IMR-90 (cell line): Measurements from ENCODE around the gene TMEM143. TPM values are rescaled to one million over a fixed set of nuclear protein-coding genes. Genes with fewer than 3 reads are reported as not detected.

Experiments
- ATAC-seq: fragments of 200-7000 bp; cut with Tn5 transposase; 2 replicates; pipeline ENCODE4 v1.9.1; 2020; ENCODE audit warnings: low read depth, mild to moderate bottlenecking, moderate library complexity
- BruUV-seq: library from RNA; stranded (reverse); fragments of 400-500 nt; replicated peaks from 2 replicates; lab custom pipeline; 2021; lab: Mats Ljungman, UMichigan
- CTCF ChIA-PET: fragments of 300-600 bp; formaldehyde crosslinking; extraction: SDS; loops from one replicate; lab custom pipeline; 2021; ENCODE audit warnings: antibody characterized with exemption; lab: Yijun Ruan, JAX
- POLR2A ChIA-PET: fragments of 300-600 bp; sonication (Branson Sonifier 250); formaldehyde crosslinking; loops from one replicate; lab custom pipeline; 2022; ENCODE audit warnings: antibody characterized with exemption; ENCODE audit not compliant: unreplicated experiment; lab: Charles Lee
- DNase-seq: peaks from one replicate; pipeline ENCODE4 v3.0.0; 2013
- H2AFZ ChIP-seq: replicated peaks from 2 replicates; pipeline ENCODE3; 2013; ENCODE audit warnings: low read length, mild to moderate bottlenecking; ENCODE audit not compliant: poor library complexity
- H2AK5ac ChIP-seq: 2 replicates; pipeline ENCODE4 v1.6.1; 2013; ENCODE audit warnings: low read depth, low read length, inconsistent platforms
- H2AK9ac ChIP-seq: replicated peaks from 2 replicates; pipeline ENCODE3; 2013; ENCODE audit warnings: mild to moderate bottlenecking, low read depth, low read length, moderate library complexity; ENCODE audit not compliant: poor library complexity
- H2BK120ac ChIP-seq: 2 replicates; pipeline ENCODE4 v1.6.1; 2013; ENCODE audit warnings: low read depth, low read length, inconsistent platforms
- H2BK15ac ChIP-seq: 3 replicates; pipeline ENCODE4 v1.6.1; 2013; ENCODE audit warnings: low read depth, low read length, inconsistent platforms
- H2BK20ac ChIP-seq: 2 replicates; pipeline ENCODE4 v1.6.1; 2013; ENCODE audit warnings: low read depth, mild to moderate bottlenecking, inconsistent platforms, low read length, moderate library complexity
- H2BK5ac ChIP-seq: 2 replicates; pipeline ENCODE4 v1.6.1; 2013; ENCODE audit warnings: mild to moderate bottlenecking, low read depth, low read length, inconsistent platforms; ENCODE audit not compliant: poor library complexity, severe bottlenecking
- H3K14ac ChIP-seq: replicated peaks from 2 replicates; pipeline ENCODE4 v1.6.1; 2013; ENCODE audit warnings: low read depth, low read length, inconsistent platforms
- H3K18ac ChIP-seq: 2 replicates; pipeline ENCODE4 v1.6.1; 2013; ENCODE audit warnings: low read depth, low read length, control low read depth
- H3K23ac ChIP-seq: 2 replicates; pipeline ENCODE4 v1.6.1; 2013; ENCODE audit warnings: low read depth, low read length, inconsistent platforms
- H3K27ac ChIP-seq: 2 replicates; pipeline ENCODE4 v1.5.1; 2013; ENCODE audit warnings: mild to moderate bottlenecking, control low read depth, low read length; ENCODE audit not compliant: insufficient read depth
- H3K27me3 ChIP-seq: 2 replicates; pipeline ENCODE4 v1.6.1; 2013; ENCODE audit warnings: low read length; ENCODE audit not compliant: control insufficient read depth, insufficient read depth
- H3K36me3 ChIP-seq: 2 replicates; pipeline ENCODE4 v1.6.1; 2013; ENCODE audit warnings: low read length, mixed read lengths; ENCODE audit not compliant: control insufficient read depth, insufficient read depth
- H3K4ac ChIP-seq: 2 replicates; pipeline ENCODE4 v1.6.1; 2013; ENCODE audit warnings: low read depth, low read length, inconsistent platforms
- H3K4me1 ChIP-seq: 2 replicates; pipeline ENCODE4 v1.6.1; 2013; ENCODE audit warnings: low read length, mixed read lengths; ENCODE audit not compliant: control insufficient read depth, insufficient read depth
- H3K4me2 ChIP-seq: 2 replicates; pipeline ENCODE4 v1.6.1; 2013; ENCODE audit warnings: low read depth, mild to moderate bottlenecking, control low read depth, low read length, moderate library complexity
- H3K4me3 ChIP-seq: 2 replicates; pipeline ENCODE4 v1.5.1; 2013; ENCODE audit warnings: low read depth, mild to moderate bottlenecking, control low read depth, low read length, moderate library complexity; ENCODE audit not compliant: insufficient read depth
- H3K56ac ChIP-seq: 2 replicates; pipeline ENCODE4 v1.6.1; 2013; ENCODE audit warnings: low read length, inconsistent platforms; ENCODE audit not compliant: insufficient read depth; ENCODE audit errors: extremely low read depth
- H3K79me1 ChIP-seq, 2 experiments: 2 replicates each; pipeline ENCODE4 v1.6.1; 2013; ENCODE audit warnings: low read length in 2 of 2, inconsistent platforms in 1 of 2, low read depth in 1 of 2
- H3K9ac ChIP-seq: 2 replicates; pipeline ENCODE4 v1.6.1; 2013; ENCODE audit warnings: low read depth, low read length, control low read depth
- H3K9me1 ChIP-seq: 2 replicates; pipeline ENCODE4 v1.6.1; 2013; ENCODE audit warnings: low read length, inconsistent platforms; ENCODE audit not compliant: insufficient read depth
- H3K9me3 ChIP-seq: 2 replicates; pipeline ENCODE4 v1.6.1; 2013; ENCODE audit warnings: low read length; ENCODE audit not compliant: control insufficient read depth, insufficient read depth
- H4K20me1 ChIP-seq: 2 replicates; pipeline ENCODE4 v1.6.1; 2013; ENCODE audit warnings: low read length, inconsistent platforms; ENCODE audit not compliant: insufficient read depth
- H4K5ac ChIP-seq: 2 replicates; pipeline ENCODE4 v1.6.1; 2013; ENCODE audit warnings: mild to moderate bottlenecking, low read depth, low read length, control low read depth
- H4K8ac ChIP-seq, 2 experiments: 2 replicates each; pipeline ENCODE4 v1.6.1; 2013; ENCODE audit warnings: low read depth in 2 of 2, low read length in 2 of 2, control low read depth in 1 of 2, inconsistent platforms in 1 of 2
- H4K91ac ChIP-seq: 2 replicates; pipeline ENCODE4 v1.6.1; 2013; ENCODE audit warnings: low read depth, low read length, inconsistent platforms; ENCODE audit not compliant: insufficient read depth
- BHLHE40 ChIP-seq: fragments of 150-350 bp; IDR thresholded peaks from 2 replicates; pipeline ENCODE4 v1.6.1; 2016; ENCODE audit warnings: mild to moderate bottlenecking, low read depth, low read length
- CEBPB ChIP-seq: IDR thresholded peaks from 2 replicates; pipeline ENCODE4 v1.6.1; 2012; ENCODE audit warnings: low read depth, low read length, improper control_type of control experiment
- CHD1 ChIP-seq: IDR thresholded peaks from 2 replicates; pipeline ENCODE4 v1.6.1; 2012; ENCODE audit warnings: low read depth, low read length, improper control_type of control experiment
- CTCF ChIP-seq: conservative IDR thresholded peaks from 2 replicates; pipeline ENCODE4 v1.5.1; 2012; ENCODE audit warnings: mild to moderate bottlenecking, low read depth, low read length, improper control_type of control experiment
- ELK1 ChIP-seq: fragments of 150-350 bp; IDR thresholded peaks from 2 replicates; pipeline ENCODE4 v1.6.1; 2016; ENCODE audit warnings: low read depth, mild to moderate bottlenecking, low read length, moderate library complexity, borderline replicate concordance
- FOS ChIP-seq: fragments of 150-350 bp; IDR thresholded peaks from 2 replicates; pipeline ENCODE4 v1.6.1; 2016; ENCODE audit warnings: low read depth, low read length
- MAFK ChIP-seq: IDR thresholded peaks from 2 replicates; pipeline ENCODE4 v1.6.1; 2012; ENCODE audit warnings: low read depth, low read length, improper control_type of control experiment
- MAZ ChIP-seq: IDR thresholded peaks from 2 replicates; pipeline ENCODE4 v1.6.1; 2012; ENCODE audit warnings: low read depth, mild to moderate bottlenecking, low read length, improper control_type of control experiment, moderate library complexity, borderline replicate concordance
- MXI1 ChIP-seq: IDR thresholded peaks from 2 replicates; pipeline ENCODE4 v1.6.1; 2012; ENCODE audit warnings: low read depth, mild to moderate bottlenecking, low read length, moderate library complexity, borderline replicate concordance
- NFE2L2 ChIP-seq: fragments of 150-350 bp; IDR thresholded peaks from 2 replicates; pipeline ENCODE4 v1.6.1; 2016; ENCODE audit warnings: low read depth, mild to moderate bottlenecking, low read length
- POLR2A ChIP-seq: IDR thresholded peaks from 2 replicates; pipeline ENCODE4 v1.6.1; 2012; ENCODE audit warnings: mild to moderate bottlenecking, low read depth, low read length
- RAD21 ChIP-seq: IDR thresholded peaks from 2 replicates; pipeline ENCODE4 v1.6.1; 2012; ENCODE audit warnings: low read length, improper control_type of control experiment
- RCOR1 ChIP-seq: IDR thresholded peaks from 2 replicates; pipeline ENCODE4 v1.6.1; 2012; ENCODE audit warnings: mild to moderate bottlenecking, low read length, improper control_type of control experiment; ENCODE audit not compliant: insufficient replicate concordance
- RFX5 ChIP-seq: IDR thresholded peaks from 2 replicates; pipeline ENCODE4 v1.8.0; 2012; ENCODE audit warnings: low read depth, mild to moderate bottlenecking, low read length, moderate library complexity
- SMC3 ChIP-seq: fragments of 150-350 bp; IDR thresholded peaks from 2 replicates; pipeline ENCODE4 v1.6.1; 2016; ENCODE audit warnings: low read depth, mild to moderate bottlenecking, antibody characterized with exemption, low read length, moderate library complexity
- USF2 ChIP-seq: fragments of 150-350 bp; IDR thresholded peaks from 2 replicates; pipeline ENCODE4 v1.6.1; 2017; ENCODE audit warnings: mild to moderate bottlenecking, antibody characterized with exemption, low read length, low read depth
- WGBS, 2 experiments: methylation state at CpG; one replicate each; pipeline versions ENCODE4 v1.1.5 to v1.1.7; 2013; ENCODE audit warnings: missing lambda C conversion rate in 2 of 2; ENCODE audit not compliant: insufficient read length in 1 of 2; ENCODE audit errors: extremely low coverage in 2 of 2; 5-methylcytosine and 5-hydroxymethylcytosine counted together
- dilution Hi-C: fragments of 300-500 bp; cut with HindIII; formaldehyde crosslinking; loops from one replicate; pipeline ENCODE4 v1.14.3; 2018; ENCODE audit warnings: low sequenced_read_pairs; ENCODE audit not compliant: unreplicated experiment
- in situ Hi-C: fragments of 300-500 bp; cut with MboI; formaldehyde crosslinking; loops from 3 replicates; pipeline ENCODE4 v1.14.3; 2019; ENCODE audit warnings: low sequenced_read_pairs, inconsistent platforms, mixed read lengths
- intact Hi-C: fragments of 100-400 bp; cut with micrococcal nuclease; formaldehyde crosslinking; loops from 2 replicates; pipeline ENCODE4 v1.10.0; 2022
- polyA plus RNA-seq, 3 experiments: library from polyadenylated mRNA; depleted of rRNA; stranded (reverse); fragments of >200 nt; gene quantifications; 2 replicates each; pipeline ENCODE4 v1.2.3, GENCODE V29; 2012; ENCODE audit warnings: low replicate concordance in 1 of 3
- total RNA-seq: library from RNA; depleted of rRNA; stranded (reverse); fragments of >200 nt; gene quantifications from 2 replicates; pipeline ENCODE4 v1.2.3, GENCODE V29; 2012

The TMEM143 gene
- total and polyA plus RNA-seq, 2 of the 4 experiments (the other 2 are of a cell fraction), result 1.3 to 7.6 TPM

GRCh38 chr19:48385461-48386087, 21.8 kb upstream of the TMEM143 start:
- no peak overlapping the region for H3K4me2 ChIP-seq
- no peak overlapping the region for H2BK120ac ChIP-seq
- dilution Hi-C loops, result no loop called here
- no peak overlapping the region for H4K8ac ChIP-seq
- no peaks in the 10 kb centered on the region for H3K27me3 ChIP-seq
- H4K91ac ChIP-seq, result no peak overlapping the region
- no peak overlapping the region for H2AFZ ChIP-seq
- no peak for TF ChIP-seq FOS
- no peak for TF ChIP-seq POLR2A
- no peak for TF ChIP-seq CTCF
- TF ChIP-seq MXI1, result no peak
- no peak for TF ChIP-seq USF2
- TF ChIP-seq MAZ, result no peak
- no peak for TF ChIP-seq RFX5
- no peak for TF ChIP-seq RCOR1
- TF ChIP-seq MAFK, result no peak
- TF ChIP-seq CHD1, result no peak
- TF ChIP-seq RAD21, result no peak
- no peak for TF ChIP-seq CEBPB
- no peak for TF ChIP-seq NFE2L2
- TF ChIP-seq ELK1, result no peak
- TF ChIP-seq SMC3, result no peak
- TF ChIP-seq BHLHE40, result no peak
- no peak overlapping the region for H3K56ac ChIP-seq
- ChIA-PET POLR2A (no interaction called here), CTCF (no interaction called here)
- no peak overlapping the region for H2AK5ac ChIP-seq
- H3K27ac ChIP-seq, result no peak overlapping the region
- H4K20me1 ChIP-seq, result peaks cover 13% of the 10 kb centered on the region; the same call in 1 of the 2 replicates
- H3K79me1 ChIP-seq, result peaks cover 20 to 60% of the 10 kb centered on the region in 2 experiments
- ATAC-seq (no peak), DNase-seq (no peak)
- H3K18ac ChIP-seq, result no peak overlapping the region
- no peak overlapping the region for H3K23ac ChIP-seq
- WGBS, 2 experiments, result 100% methylated on average over 1 of the region's 7 CpGs; no CpG with 5 or more reads in 1 of the 2 experiments
- H3K4ac ChIP-seq, result no peak overlapping the region
- H2BK15ac ChIP-seq, result no peak overlapping the region
- no peak overlapping the region for H3K14ac ChIP-seq
- H4K5ac ChIP-seq, result no peak overlapping the region
- H3K9me3 ChIP-seq, result no peaks in the 10 kb centered on the region
- H3K9me1 ChIP-seq, result peaks cover 4% of the 10 kb centered on the region; the same call in 1 of the 2 replicates
- H3K4me1 ChIP-seq, result peaks cover 4% of the 10 kb centered on the region; the same call in 1 of the 2 replicates
- H2BK5ac ChIP-seq, result no peak overlapping the region
- H3K36me3 ChIP-seq, result peaks cover 61% of the 10 kb centered on the region
- no peak overlapping the region for H3K4me3 ChIP-seq
- in situ Hi-C loops, result no loop called here
- BruUV-seq, result no TSS peak
- no peak overlapping the region for H2AK9ac ChIP-seq
- intact Hi-C loops, result no loop called here
- no peak overlapping the region for H3K9ac ChIP-seq
- H2BK20ac ChIP-seq, result no peak overlapping the region
